GM12892 (cell line): ENCODE data around the gene RNF7.

Source experiments
- POLR2A ChIP-seq: IDR thresholded peaks from 2 replicates; pipeline ENCODE4 v1.6.1; 2011; ENCODE audit warnings: low read depth, low read length, control low read depth
- TAF1 ChIP-seq: IDR thresholded peaks from 2 replicates; pipeline ENCODE4 v1.6.1; 2011; ENCODE audit warnings: low read depth, mild to moderate bottlenecking, control low read depth, low read length, borderline replicate concordance

DNA sequence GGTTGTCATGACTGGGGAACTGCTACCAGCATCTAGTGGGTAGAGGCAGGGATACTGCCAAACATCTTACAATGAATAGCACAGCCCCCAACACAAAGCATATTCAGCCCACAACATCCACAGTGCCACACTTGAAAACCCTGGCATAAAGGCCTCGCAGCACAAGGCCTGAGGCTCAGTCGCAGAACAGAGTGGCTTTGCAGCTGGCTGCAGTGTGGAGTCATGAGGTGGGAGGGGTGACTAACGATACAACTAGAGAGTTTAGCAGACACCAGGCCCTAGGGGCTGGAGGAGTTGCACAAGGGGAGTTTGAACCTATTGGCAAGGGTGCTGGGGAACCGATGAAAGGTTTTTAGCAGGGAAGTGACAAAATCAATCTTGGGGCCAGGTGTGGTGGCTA lies 57.2 kb downstream of the RNF7 start:
- TF ChIP-seq TAF1 (no peak), POLR2A (no peak)
